LNCAP (cell line): ENCODE results near the gene OR2T12.

Source experiments
- CTCF ChIP-seq: fragments of 450-650 bp; IDR thresholded peaks from 2 replicates; pipeline ENCODE4 v1.5.1; 2017; ENCODE audit warnings: mild to moderate bottlenecking

OR2T12 gene

DNA sequence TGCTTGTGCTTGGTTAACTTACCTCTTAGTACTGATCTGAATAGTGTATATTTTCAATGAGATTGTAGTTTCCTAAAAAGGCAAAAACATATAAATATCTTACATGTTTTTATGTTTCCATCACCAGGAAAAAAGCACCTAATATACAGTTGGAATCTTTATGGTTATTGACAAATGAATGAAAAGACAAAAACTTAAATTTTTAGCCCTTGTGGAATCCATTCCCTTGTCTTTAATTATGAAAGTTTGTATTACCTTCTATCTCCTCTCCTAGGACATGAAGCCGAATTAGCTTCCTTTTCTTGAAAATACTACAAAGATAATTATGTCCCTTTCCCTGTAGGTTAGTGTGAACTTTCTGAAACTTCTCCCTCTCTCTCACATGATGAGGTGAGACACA lies at the start of gene OR2T12:
OR2T12 (minus strand) TSS at position 101 of the 400 bp plus-strand sequence. CDS start 7,846 bp downstream, outside the sequence.
- TF ChIP-seq CTCF, result no peak

DNA sequence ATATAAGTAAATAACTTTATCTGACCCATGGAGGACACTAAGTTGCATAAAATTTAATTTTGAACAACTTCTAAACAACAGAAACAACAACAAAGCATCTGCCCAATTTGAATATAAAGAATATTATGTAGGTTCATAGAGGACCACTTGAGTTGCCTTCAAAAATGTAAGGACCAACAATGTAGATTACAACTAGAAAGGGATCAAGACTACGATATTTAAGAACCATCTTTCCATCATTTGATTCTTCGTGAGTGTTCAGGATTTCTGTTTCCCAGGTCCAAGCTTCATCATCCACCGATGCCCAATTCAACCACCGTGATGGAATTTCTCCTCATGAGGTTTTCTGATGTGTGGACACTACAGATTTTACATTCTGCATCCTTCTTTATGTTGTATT lies 45.3 kb upstream of the OR2T12 start, which contains the start of gene OR14C36:
OR14C36 (plus strand) TSS at position 301 of the 400 bp plus-strand sequence; CDS start at position 301, 0 bp downstream.
- TF ChIP-seq CTCF, result no peak

GRCh38 chr1:248343451-248343850 lies 40.2 kb upstream of the OR2T12 start:
- no peak for TF ChIP-seq CTCF

DNA sequence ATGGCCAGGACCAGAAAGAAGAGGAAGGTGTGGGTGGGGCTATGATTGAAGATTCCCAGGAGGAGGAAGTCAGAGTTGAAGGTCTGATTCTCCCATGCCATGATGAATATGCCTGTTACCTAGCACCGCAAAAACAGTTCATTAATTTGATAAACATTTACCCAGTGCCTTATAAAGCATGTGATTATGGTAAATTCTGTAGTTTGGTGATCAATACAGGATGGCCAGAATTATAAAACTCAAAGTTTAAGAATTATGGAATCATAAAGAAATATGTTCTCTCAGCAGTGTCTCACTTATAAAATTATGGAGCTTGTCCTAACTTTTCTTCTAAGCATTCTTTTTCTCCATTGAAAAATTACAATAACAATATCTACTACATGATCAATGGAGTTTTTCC lies 21.2 kb upstream of the OR2T12 start, which contains the start of gene OR2M7:
OR2M7 (minus strand) TSS at position 101 of the 400 bp plus-strand sequence; CDS start at position 101, 0 bp downstream.
- TF ChIP-seq CTCF, result no peak

DNA sequence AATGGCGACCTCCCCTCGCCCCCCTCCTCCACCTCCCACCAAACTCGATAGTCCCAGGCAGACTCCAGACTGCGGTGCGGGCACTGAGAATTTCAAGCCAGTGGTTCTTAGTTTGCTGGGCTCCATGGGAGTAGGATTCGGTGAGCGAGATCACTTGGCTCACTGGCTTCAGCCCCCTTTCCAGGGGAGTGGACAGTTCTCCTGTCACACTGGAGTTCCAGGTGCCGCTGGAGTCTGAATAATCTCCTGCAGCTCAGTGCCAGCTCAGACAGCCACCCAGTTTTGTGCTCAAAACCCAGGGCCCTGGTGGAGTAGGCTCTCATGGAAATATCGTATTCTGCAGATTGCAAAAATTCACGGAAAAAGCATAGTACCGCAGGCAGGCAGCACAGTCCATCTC lies 13.6 kb upstream of the OR2T12 start:
- TF ChIP-seq CTCF, result no peak

GRCh38 chr1:248306103-248306502 lies 2.9 kb upstream of the OR2T12 start:
- no peak for TF ChIP-seq CTCF

GRCh38 chr1:248288391-248288790 lies 14.8 kb downstream of the OR2T12 start:
- no peak for TF ChIP-seq CTCF

DNA sequence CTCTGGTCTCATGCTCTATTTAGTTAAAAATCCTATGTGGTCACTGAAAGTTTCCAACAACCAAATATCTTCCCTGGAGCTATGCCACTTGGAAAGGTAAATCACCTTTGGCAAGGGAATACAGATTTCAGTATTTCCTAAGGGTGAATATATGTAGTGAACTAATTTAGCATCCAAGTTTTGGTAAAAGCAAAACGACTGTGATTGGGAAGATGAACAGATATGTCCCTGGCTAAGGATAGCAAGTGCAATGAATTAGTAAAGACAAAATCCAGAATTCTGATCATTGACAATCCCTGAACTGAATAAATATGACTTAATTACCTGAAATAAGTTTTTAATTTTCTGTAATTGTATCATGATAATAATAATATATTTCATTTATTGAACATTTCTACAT lies 25.3 kb downstream of the OR2T12 start, which contains the start of gene OR2T33:
OR2T33 (minus strand) TSS at position 101 of the 400 bp plus-strand sequence. CDS start 4,162 bp downstream, outside the sequence.
- no peak for TF ChIP-seq CTCF
